HT-29 (cell line): ENCODE measurements around the gene TALDO1. TPM values are rescaled to one million over a fixed set of nuclear protein-coding genes. Genes with fewer than 3 reads are reported as not detected.
A peak's percentile ranks its signal among the peaks of the same experiment; 100 is the strongest.

Experiments used
- DNase-seq: peaks from one replicate; pipeline ENCODE4 v3.0.0-alpha.2; 2015; ENCODE audit warnings: low spot score
- total RNA-seq: library from RNA; depleted of rRNA; stranded (reverse); fragments of >200 nt; shearing (Covaris generic); gene quantifications from 2 replicates; pipeline ENCODE4 v1.2.3, GENCODE V29; 2014

The TALDO1 gene
- total RNA-seq, 1 experiment from 2014 or later, result 669 TPM

- DNase-seq, result no peak
These were observed 39.9 kb downstream of the TALDO1 start for GRCh38 chr11:787084-787675.

- DNase-seq, result no peak
These were observed 40.9 kb downstream of the TALDO1 start for GRCh38 chr11:788009-788640.

- DNase-seq, result no peak
These were observed 42.0 kb downstream of the TALDO1 start for GRCh38 chr11:788953-789940.

GRCh38 chr11:789943-790342 is 42.7 kb downstream of the TALDO1 start, which contains the start of gene CEND1:
Gene CEND1 (minus strand): TSS chr11:790090. CDS start chr11:788576, 1,514 bp downstream.
- no peak for DNase-seq

GRCh38 chr11:790721-791564 is 43.7 kb downstream of the TALDO1 start:
- DNase-seq, result peak; percentile 61

GRCh38 chr11:791658-792534 is 44.6 kb downstream of the TALDO1 start:
- DNase-seq, result no peak

- no peak for DNase-seq
These were observed 45.2 kb downstream of the TALDO1 start for GRCh38 chr11:792535-792821.

- no peak for DNase-seq
These were observed 45.6 kb downstream of the TALDO1 start for GRCh38 chr11:792873-793272.

GRCh38 chr11:793556-793955 is 46.3 kb downstream of the TALDO1 start:
- DNase-seq, result no peak

GRCh38 chr11:794013-794765 is 46.9 kb downstream of the TALDO1 start:
- no peak for DNase-seq

- DNase-seq, result peak; percentile 50
These were observed 47.7 kb downstream of the TALDO1 start for GRCh38 chr11:794766-795633.

GRCh38 chr11:795634-796564 is 48.6 kb downstream of the TALDO1 start:
- peak; percentile 61 for DNase-seq

- DNase-seq, result peak; percentile 59
These were observed 49.5 kb downstream of the TALDO1 start for GRCh38 chr11:796565-797295.

- DNase-seq, result peak; percentile 84
These were observed 50.2 kb downstream of the TALDO1 start for GRCh38 chr11:797296-798092.

- DNase-seq, result peak; percentile 87
These were observed 50.9 kb downstream of the TALDO1 start, which contains the start of gene SLC25A22 for GRCh38 chr11:798093-798713. Gene SLC25A22 (minus strand): TSS chr11:798281. CDS start chr11:795006, 3,275 bp downstream.
